Measurements from ENCODE around the gene TNFRSF4. TPM values are rescaled to one million over a fixed set of nuclear protein-coding genes. Genes with fewer than 3 reads are reported as not detected.

TNFRSF4 gene
- total RNA-seq, 1 experiment from 2014 or later, result 0.37 TPM

DNA sequence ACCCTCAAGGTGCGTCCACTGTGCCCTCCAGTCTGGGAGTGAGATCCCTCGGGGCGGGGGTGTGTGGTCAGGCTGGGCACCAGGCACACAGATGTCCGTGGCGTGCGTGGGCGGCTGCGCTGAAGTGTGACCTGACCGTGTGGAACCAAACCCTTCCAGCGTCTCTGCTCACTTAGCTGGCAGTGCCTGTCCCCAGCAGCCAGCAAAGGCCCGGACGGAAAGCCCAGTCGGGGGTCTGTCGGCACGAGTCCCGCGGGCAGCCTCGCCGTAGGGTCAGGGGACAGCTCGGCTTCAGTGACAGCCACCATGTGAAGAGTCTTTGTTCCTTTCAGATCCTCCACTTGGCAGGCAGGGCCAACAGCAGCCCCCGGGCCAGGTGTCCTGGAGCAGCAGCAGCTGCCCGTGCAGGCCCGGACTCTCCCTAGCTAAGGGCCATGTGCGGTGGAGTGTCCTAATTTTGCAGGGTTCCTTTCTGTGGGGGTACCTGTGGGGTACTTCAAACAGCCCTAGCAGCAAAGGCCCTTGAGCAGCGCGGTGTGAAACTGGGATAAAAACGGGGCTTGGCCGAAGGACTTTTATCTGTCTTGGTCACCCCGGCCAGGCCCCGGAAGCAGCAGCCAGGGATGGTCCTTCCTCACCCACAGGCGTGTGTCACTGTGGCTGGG is 28.7 kb downstream of the TNFRSF4 start (continued):
- TF ChIP-seq, protein P1, sequence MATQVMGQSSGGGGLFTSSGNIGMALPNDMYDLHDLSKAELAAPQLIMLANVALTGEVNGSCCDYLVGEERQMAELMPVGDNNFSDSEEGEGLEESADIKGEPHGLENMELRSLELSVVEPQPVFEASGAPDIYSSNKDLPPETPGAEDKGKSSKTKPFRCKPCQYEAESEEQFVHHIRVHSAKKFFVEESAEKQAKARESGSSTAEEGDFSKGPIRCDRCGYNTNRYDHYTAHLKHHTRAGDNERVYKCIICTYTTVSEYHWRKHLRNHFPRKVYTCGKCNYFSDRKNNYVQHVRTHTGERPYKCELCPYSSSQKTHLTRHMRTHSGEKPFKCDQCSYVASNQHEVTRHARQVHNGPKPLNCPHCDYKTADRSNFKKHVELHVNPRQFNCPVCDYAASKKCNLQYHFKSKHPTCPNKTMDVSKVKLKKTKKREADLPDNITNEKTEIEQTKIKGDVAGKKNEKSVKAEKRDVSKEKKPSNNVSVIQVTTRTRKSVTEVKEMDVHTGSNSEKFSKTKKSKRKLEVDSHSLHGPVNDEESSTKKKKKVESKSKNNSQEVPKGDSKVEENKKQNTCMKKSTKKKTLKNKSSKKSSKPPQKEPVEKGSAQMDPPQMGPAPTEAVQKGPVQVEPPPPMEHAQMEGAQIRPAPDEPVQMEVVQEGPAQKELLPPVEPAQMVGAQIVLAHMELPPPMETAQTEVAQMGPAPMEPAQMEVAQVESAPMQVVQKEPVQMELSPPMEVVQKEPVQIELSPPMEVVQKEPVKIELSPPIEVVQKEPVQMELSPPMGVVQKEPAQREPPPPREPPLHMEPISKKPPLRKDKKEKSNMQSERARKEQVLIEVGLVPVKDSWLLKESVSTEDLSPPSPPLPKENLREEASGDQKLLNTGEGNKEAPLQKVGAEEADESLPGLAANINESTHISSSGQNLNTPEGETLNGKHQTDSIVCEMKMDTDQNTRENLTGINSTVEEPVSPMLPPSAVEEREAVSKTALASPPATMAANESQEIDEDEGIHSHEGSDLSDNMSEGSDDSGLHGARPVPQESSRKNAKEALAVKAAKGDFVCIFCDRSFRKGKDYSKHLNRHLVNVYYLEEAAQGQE (IDR thresholded peaks at IDR 0.05; ENCODE audit: low read depth), result no peak
- no peak for TF ChIP-seq SP1 (IDR thresholded peaks at IDR 0.05; ENCODE audit: low read depth)

DNA sequence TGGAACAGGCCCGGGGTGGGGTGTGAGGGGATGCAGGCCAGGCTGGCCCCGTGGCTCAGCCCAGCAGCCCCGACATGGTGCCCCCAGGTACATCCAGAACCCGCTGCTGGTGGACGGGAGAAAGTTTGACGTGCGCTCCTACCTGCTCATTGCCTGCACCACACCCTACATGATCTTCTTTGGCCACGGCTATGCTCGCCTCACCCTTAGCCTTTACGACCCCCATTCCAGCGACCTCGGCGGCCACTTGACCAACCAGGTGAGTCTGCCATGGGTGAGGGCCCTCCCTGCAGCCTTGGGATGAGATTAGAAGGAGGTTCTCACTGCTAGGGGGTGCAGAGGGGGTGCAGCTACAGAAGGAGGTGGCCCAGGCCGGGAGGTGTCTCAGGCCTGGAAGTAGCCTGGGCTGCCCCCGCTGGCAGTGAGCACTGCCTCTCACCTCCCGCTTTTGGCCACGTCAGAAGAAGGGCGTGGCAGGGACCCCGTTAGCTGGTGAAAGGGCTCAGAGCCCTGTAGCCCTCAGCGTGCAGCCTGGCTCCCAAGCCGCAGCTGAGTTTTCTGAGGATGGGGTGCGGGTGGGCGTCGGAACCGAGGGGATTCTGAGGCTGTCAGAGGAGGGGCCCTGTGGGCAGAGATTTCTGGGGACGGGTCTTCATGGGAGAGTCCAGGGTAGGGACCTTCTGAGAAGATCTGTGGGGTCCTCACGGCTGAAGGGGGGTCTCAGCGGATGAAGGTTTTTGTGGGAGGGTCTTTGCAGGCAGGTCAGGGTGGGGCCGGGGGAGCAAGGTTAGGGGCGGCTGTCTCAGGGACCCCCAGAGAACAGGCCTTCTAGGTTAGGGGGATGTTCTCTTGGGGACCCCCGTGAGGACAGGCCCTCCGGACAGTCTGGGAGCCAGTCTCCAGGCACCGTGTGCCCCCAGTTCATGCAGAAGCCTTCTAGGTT is 29.8 kb downstream of the TNFRSF4 start:
- no peak overlapping the region for H3K4me2 ChIP-seq (ENCODE audit: low read length)
- no peaks in the 10 kb centered on the region for H3K9me2 ChIP-seq (ENCODE audit: insufficient read depth)
- H3K4me3 ChIP-seq (replicated peaks in 1 of 2; ENCODE audit: low read depth in 1 of 2, low read length in 2 of 2), result no peak overlapping the region
- no peaks in the 10 kb centered on the region for H3K36me3 ChIP-seq (ENCODE audit: control insufficient read depth in 1 of 2, insufficient read depth in 2 of 2, low read length in 2 of 2)
- H3K27me3 ChIP-seq (ENCODE audit: insufficient read depth, low read length), result no peaks in the 10 kb centered on the region
- no peak overlapping the region for H2AFZ ChIP-seq (ENCODE audit: low read depth, low read length, poor library complexity, severe bottlenecking)
- no peaks in the 10 kb centered on the region for H4K20me1 ChIP-seq (ENCODE audit: insufficient read depth)
- intact Hi-C loops (cut with micrococcal nuclease), result no loop called here
- ChIA-PET CTCF (no interaction called here), RAD21 (ENCODE audit: low non-redundant PET in 1 of 2, low total read pairs in 2 of 2, uncharacterized antibody in 2 of 2, unreplicated experiment in 2 of 2) (no interaction called here), POLR2A (no interaction called here)
- no peak overlapping the region for H3K27ac ChIP-seq (ENCODE audit: low read depth, low read length)
- H3K9me3 ChIP-seq (ENCODE audit: control insufficient read depth in 1 of 2, insufficient read depth in 1 of 2, low read depth in 1 of 2, low read length in 2 of 2), result no peaks in the 10 kb centered on the region
- TF ChIP-seq YY1 (IDR thresholded peaks at IDR 0.05; ENCODE audit: extremely low read depth, insufficient replicate concordance, low read depth, low read length), result no peak
- TF ChIP-seq, protein P1 (IDR thresholded peaks at IDR 0.05; ENCODE audit: low read depth), result no peak
- no peak for TF ChIP-seq ELF1 (IDR thresholded peaks at IDR 0.05; ENCODE audit: borderline replicate concordance, low read depth)
- TF ChIP-seq CBX3 (IDR thresholded peaks at IDR 0.05; ENCODE audit: low read depth), result no peak
- TF ChIP-seq, protein P2, sequence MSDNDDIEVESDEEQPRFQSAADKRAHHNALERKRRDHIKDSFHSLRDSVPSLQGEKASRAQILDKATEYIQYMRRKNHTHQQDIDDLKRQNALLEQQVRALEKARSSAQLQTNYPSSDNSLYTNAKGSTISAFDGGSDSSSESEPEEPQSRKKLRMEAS (IDR thresholded peaks at IDR 0.05), result no peak
- TF ChIP-seq ZNF274 (IDR thresholded peaks at IDR 0.05; ENCODE audit: low read depth, low read length), result no peak
- no peak for TF ChIP-seq ZFX (IDR thresholded peaks at IDR 0.05)
- peaks cover 0 to 13% of the 10 kb centered on the region in 2 experiments; a peak in 2 of 4 replicates for H3K4me1 ChIP-seq (ENCODE audit: control insufficient read depth in 1 of 2, insufficient read depth in 2 of 2, low read length in 2 of 2)
- ATAC-seq (no peak), DNase-seq (ENCODE audit: low read depth, low spot score) (no peak)
- no TSS peak for BruUV-seq (replicated peaks)
- no peaks in the 10 kb centered on the region for H3K79me2 ChIP-seq (ENCODE audit: insufficient read depth, low read length)
- no peak overlapping the region for H3K9ac ChIP-seq (ENCODE audit: low read length)

All from HCT116 (cell line).